Prostate gland (tissue), 2 donors: Measurements from ENCODE around the gene FAIM2. TPM values are rescaled to one million over a fixed set of nuclear protein-coding genes. Genes with fewer than 3 reads are reported as not detected.

ENCODE experiments used
- DNase-seq: peaks from one replicate; pipeline ENCODE4 v3.0.0-alpha.2; 2019; ENCODE audit warnings: low spot score
- H3K27ac ChIP-seq, 2 donors: fragments of 200-600 bp; sonication (generic); 2 replicates each; pipeline ENCODE4 v1.5.1; 2017 to 2019
- H3K27me3 ChIP-seq: fragments of 200-600 bp; sonication (generic); replicated peaks from 2 replicates; pipeline ENCODE4 v1.5.1; 2019; ENCODE audit not compliant: insufficient read depth
- H3K36me3 ChIP-seq, 2 donors: fragments of 200-600 bp; sonication (generic); 1 replicate in 1 of 2; 2 replicates in 1 of 2; pipeline versions ENCODE4 v1.5.1 to v1.8.1; 2017 to 2019
- H3K4me1 ChIP-seq: fragments of 200-600 bp; sonication (generic); replicated peaks from 2 replicates; pipeline ENCODE4 v1.5.1; 2019
- H3K4me3 ChIP-seq, 2 donors: fragments of 200-600 bp; sonication (generic); 2 replicates each; pipeline ENCODE4 v1.5.1; 2017 to 2019
- H3K9me3 ChIP-seq: fragments of 200-600 bp; sonication (generic); 2 replicates; pipeline ENCODE4 v1.5.1; 2017
- POLR2A ChIP-seq: fragments of 450-650 bp; IDR thresholded peaks from one replicate; pipeline ENCODE4 v1.6.1; 2016; ENCODE audit warnings: antibody characterized with exemption, mild to moderate bottlenecking
- POLR2AphosphoS5 ChIP-seq: sonication (generic); formaldehyde crosslinking; IDR thresholded peaks from one replicate; pipeline ENCODE4 v1.6.1; 2017; ENCODE audit warnings: antibody characterized with exemption
- WGBS: methylation state at CpG from one replicate; pipeline ENCODE4 v1.1.5; 2018; 5-methylcytosine and 5-hydroxymethylcytosine counted together
- intact Hi-C: fragments of 100-400 bp; cut with DNase I; formaldehyde crosslinking; loops from one replicate; pipeline ENCODE4 v1.14.2; 2022
- total RNA-seq, 2 donors: library from RNA; depleted of rRNA; stranded (reverse); fragments of >200 nt; gene quantifications; one replicate each; pipeline ENCODE4 v1.1.0, GENCODE V29; 2016
- TF ChIP-seq, protein P1 (sequence below), 4 experiments: fragments of 200-600 bp in 2 of 4; fragments of 450-650 bp in 2 of 4; sonication (generic) in 2 of 4; IDR thresholded peaks; 1 replicate in 3 of 4; 2 replicates in 1 of 4; pipeline ENCODE4 v1.5.1; 2016 to 2019; ENCODE audit warnings: antibody characterized with exemption in 4 of 4, mild to moderate bottlenecking in 2 of 4, moderate library complexity in 2 of 4

FAIM2 gene
- total RNA-seq, 2 donors from 2014 or later, result 2.8 to 12.0 TPM

DNA sequence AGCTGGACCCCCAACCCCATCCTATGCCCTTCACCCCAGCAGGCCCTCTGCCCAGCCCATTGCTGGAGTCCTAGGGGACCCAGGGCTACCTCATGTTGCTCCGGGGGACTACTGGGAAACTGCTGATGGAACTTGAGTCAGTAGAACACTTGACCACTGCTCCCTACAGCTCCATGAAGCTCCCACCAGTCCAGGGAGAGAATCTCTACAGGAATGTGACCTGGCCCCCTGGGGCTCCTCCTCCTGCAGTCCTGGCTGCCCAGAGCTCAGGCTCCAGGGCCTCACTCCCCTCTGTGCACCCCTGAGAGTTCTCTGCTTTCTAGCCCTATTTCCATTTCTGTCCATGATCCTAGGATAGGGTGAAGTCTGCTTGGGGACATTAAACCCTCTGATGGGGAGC is 36.0 kb upstream of the FAIM2 start:
- no peak for TF ChIP-seq POLR2A
- WGBS, result 100% methylated on average over 1 of the region's 1 CpG
- Histone ChIP-seq H3K4me3 (no peak overlapping the region), H3K4me1 (no peaks in the 10 kb centered on the region), H3K36me3 (no peaks in the 10 kb centered on the region), H3K9me3 (no peaks in the 10 kb centered on the region), H3K27ac (no peak overlapping the region), H3K27me3 (no peaks in the 10 kb centered on the region)
- intact Hi-C loops, result no loop called here
- no peak for DNase-seq

- H3K4me3 ChIP-seq, result no peak overlapping the region
- H3K9me3 ChIP-seq, result no peaks in the 10 kb centered on the region
- no peaks in the 10 kb centered on the region for H3K27me3 ChIP-seq
- DNase-seq, result no peak
- no peak overlapping the region for H3K27ac ChIP-seq
- no peaks in the 10 kb centered on the region for H3K36me3 ChIP-seq
- H3K4me1 ChIP-seq, result no peaks in the 10 kb centered on the region
- no peak for TF ChIP-seq POLR2AphosphoS5
- TF ChIP-seq, protein P1, sequence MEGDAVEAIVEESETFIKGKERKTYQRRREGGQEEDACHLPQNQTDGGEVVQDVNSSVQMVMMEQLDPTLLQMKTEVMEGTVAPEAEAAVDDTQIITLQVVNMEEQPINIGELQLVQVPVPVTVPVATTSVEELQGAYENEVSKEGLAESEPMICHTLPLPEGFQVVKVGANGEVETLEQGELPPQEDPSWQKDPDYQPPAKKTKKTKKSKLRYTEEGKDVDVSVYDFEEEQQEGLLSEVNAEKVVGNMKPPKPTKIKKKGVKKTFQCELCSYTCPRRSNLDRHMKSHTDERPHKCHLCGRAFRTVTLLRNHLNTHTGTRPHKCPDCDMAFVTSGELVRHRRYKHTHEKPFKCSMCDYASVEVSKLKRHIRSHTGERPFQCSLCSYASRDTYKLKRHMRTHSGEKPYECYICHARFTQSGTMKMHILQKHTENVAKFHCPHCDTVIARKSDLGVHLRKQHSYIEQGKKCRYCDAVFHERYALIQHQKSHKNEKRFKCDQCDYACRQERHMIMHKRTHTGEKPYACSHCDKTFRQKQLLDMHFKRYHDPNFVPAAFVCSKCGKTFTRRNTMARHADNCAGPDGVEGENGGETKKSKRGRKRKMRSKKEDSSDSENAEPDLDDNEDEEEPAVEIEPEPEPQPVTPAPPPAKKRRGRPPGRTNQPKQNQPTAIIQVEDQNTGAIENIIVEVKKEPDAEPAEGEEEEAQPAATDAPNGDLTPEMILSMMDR (IDR thresholded peaks at IDR 0.05), result no peak
- no peak for TF ChIP-seq POLR2A
- intact Hi-C loops, result no loop called here
These were observed 35.6 kb upstream of the FAIM2 start for GRCh38 chr12:49939307-49939706.

- 78% methylated on average over 7 of the region's 8 CpGs for WGBS
- Histone ChIP-seq H3K27ac (no peak overlapping the region), H3K27me3 (no peaks in the 10 kb centered on the region), H3K4me1 (no peaks in the 10 kb centered on the region), H3K36me3 (no peaks in the 10 kb centered on the region), H3K9me3 (no peaks in the 10 kb centered on the region), H3K4me3 (no peak overlapping the region)
- TF ChIP-seq, protein P1 (IDR thresholded peaks at IDR 0.05), result no peak
- TF ChIP-seq POLR2AphosphoS5 (no peak), POLR2A (no peak)
- DNase-seq, result no peak
- intact Hi-C loops, result no loop called here
These were observed 34.1 kb upstream of the FAIM2 start for GRCh38 chr12:49937639-49938300.

DNA sequence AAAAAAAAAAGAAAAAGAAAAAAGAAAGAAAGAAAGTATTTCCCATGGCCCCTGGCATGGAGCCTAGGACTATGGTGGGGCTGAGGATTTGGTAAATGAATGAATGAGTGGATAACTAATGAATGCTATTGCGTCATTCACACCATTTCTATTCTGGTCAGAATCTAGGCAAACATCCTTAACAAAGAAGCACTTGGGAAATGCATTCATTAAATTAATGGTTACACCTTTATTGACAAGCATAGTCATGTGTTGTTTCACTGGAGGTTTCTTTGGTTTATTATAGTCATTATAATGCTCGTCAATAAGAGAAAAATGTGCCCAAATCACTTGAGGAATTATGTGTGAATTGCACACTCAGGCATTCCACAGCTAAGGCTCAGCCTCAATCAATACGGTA is 33.2 kb upstream of the FAIM2 start:
- no peak for TF ChIP-seq POLR2A
- TF ChIP-seq, protein P1 (IDR thresholded peaks at IDR 0.05), result no peak
- no peak for TF ChIP-seq POLR2AphosphoS5
- H3K9me3 ChIP-seq, result no peaks in the 10 kb centered on the region
- no peak for DNase-seq
- H3K27me3 ChIP-seq, result no peaks in the 10 kb centered on the region
- 87% methylated on average over 3 of the region's 3 CpGs for WGBS
- H3K4me1 ChIP-seq, result no peaks in the 10 kb centered on the region
- intact Hi-C loops, result no loop called here
- no peak overlapping the region for H3K27ac ChIP-seq
- H3K36me3 ChIP-seq, result no peaks in the 10 kb centered on the region
- H3K4me3 ChIP-seq, result no peak overlapping the region

DNA sequence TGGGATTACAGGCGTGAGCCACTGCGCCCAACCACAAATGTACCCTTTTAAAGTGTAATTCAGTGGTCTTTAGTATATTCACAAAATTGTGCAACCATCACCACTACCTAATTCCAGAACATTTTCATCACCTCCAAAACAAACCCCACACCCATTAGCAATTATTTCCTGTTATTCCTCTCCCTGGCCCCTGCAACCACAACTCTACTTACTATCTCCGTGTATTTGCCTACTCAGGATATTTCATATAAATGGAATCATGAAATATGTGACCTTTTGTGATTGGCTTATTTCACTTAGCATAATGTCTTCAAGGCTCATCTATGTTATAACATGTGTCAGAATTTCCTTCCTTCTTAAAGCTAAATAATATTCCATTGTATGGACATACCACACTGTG is 30.8 kb upstream of the FAIM2 start:
- Histone ChIP-seq H3K9me3 (no peaks in the 10 kb centered on the region), H3K27ac (no peak overlapping the region), H3K4me1 (no peaks in the 10 kb centered on the region), H3K4me3 (no peak overlapping the region), H3K27me3 (no peaks in the 10 kb centered on the region), H3K36me3 (no peaks in the 10 kb centered on the region)
- TF ChIP-seq, protein P1 (IDR thresholded peaks at IDR 0.05), result no peak
- TF ChIP-seq POLR2A, result no peak
- TF ChIP-seq POLR2AphosphoS5, result no peak
- intact Hi-C loops, result no loop called here
- no peak for DNase-seq
- 94% methylated on average over 3 of the region's 3 CpGs for WGBS
